K562 (cell line): ENCODE data around the gene DSTYK. TPM values are rescaled to one million over a fixed set of nuclear protein-coding genes. Genes with fewer than 3 reads are reported as not detected.

Experiments
- ATAC-seq: fragments of 200-7000 bp; cut with Tn5 transposase; 3 replicates; pipeline ENCODE4 v1.9.1; 2020; ENCODE audit warnings: moderate library complexity
- BruUV-seq: library from RNA; stranded (reverse); fragments of 400-500 nt; replicated peaks from 2 replicates; lab custom pipeline; 2021; lab: Mats Ljungman, UMichigan
- CTCF ChIA-PET: fragments of 300-600 bp; formaldehyde crosslinking; extraction: SDS; loops from one replicate; lab custom pipeline; 2021; ENCODE audit warnings: low intra/inter-chr PET ratio; lab: Yijun Ruan, JAX
- POLR2A ChIA-PET: fragments of 300-600, 350-650 bp; sonication (Branson Sonifier 250); formaldehyde crosslinking; extraction: SDS; loops from one replicate; lab custom pipeline; 2021; ENCODE audit warnings: antibody characterized with exemption, inconsistent platforms; lab: Yijun Ruan, JAX
- DNase-seq, 4 experiments: peaks; one replicate each; pipeline versions ENCODE4 v3.0.0 to v3.0.0-alpha.2; 2011 to 2018; ENCODE audit warnings: low spot score in 3 of 4, mixed read lengths in 3 of 4; ENCODE audit errors: extremely low read depth in 1 of 4
- FAIRE-seq: peaks from 2 replicates; lab custom pipeline; 2011; peaks lifted over from hg19 to GRCh38; lab: Jason Lieb, UNC
- H2AFZ ChIP-seq: 2 replicates; pipeline ENCODE4 v1.6.0; 2011; ENCODE audit warnings: low read depth, low read length, control low read depth, inconsistent platforms
- H3K27ac ChIP-seq: fragments of 200-600 bp; 3 replicates; pipeline ENCODE4 v1.8.0; 2011; ENCODE audit warnings: low read depth, mild to moderate bottlenecking, control low read depth, inconsistent platforms, low read length, moderate library complexity, mixed read lengths; ENCODE audit errors: extremely low read depth
- H3K27me3 ChIP-seq, 2 experiments: fragments of 300-600 bp in 1 of 2; 2 replicates in 1 of 2; 3 replicates in 1 of 2; pipeline versions ENCODE4 v1.6.0 to v1.8.0; 2011; ENCODE audit warnings: inconsistent platforms in 2 of 2, low read length in 2 of 2, mild to moderate bottlenecking in 1 of 2, mixed read lengths in 1 of 2, moderate library complexity in 1 of 2; ENCODE audit not compliant: control insufficient read depth in 2 of 2, insufficient read depth in 2 of 2
- H3K36me3 ChIP-seq: fragments of 300-600 bp; 3 replicates; pipeline ENCODE4 v1.8.0; 2011; ENCODE audit warnings: mild to moderate bottlenecking, low read length, inconsistent platforms; ENCODE audit not compliant: control insufficient read depth, insufficient read depth
- H3K4me1 ChIP-seq, 2 experiments: fragments of 200-600 bp in 1 of 2; replicated peaks in 1 of 2; 2 replicates in 1 of 2; 3 replicates in 1 of 2; pipeline versions ENCODE4 v1.5.1 to v1.8.0; 2011; ENCODE audit warnings: inconsistent platforms in 2 of 2, low read length in 2 of 2, mild to moderate bottlenecking in 1 of 2, mixed read lengths in 1 of 2, moderate library complexity in 1 of 2; ENCODE audit not compliant: control insufficient read depth in 2 of 2, insufficient read depth in 2 of 2
- H3K4me2 ChIP-seq: 2 replicates; pipeline ENCODE4 v1.6.1; 2011; ENCODE audit warnings: low read length, control low read depth, inconsistent platforms, mixed read lengths; ENCODE audit not compliant: insufficient read depth
- H3K4me3 ChIP-seq: fragments of 200-600 bp; sonication (generic), shearing (Covaris generic); 2 replicates; pipeline ENCODE4 v1.5.1; 2016; ENCODE audit warnings: control low read depth, inconsistent platforms
- H3K79me2 ChIP-seq: fragments of 200-600 bp; 3 replicates; pipeline ENCODE4 v1.8.0; 2011; ENCODE audit warnings: low read length, inconsistent platforms; ENCODE audit not compliant: control insufficient read depth, insufficient read depth
- H3K9ac ChIP-seq, 2 experiments: 2 replicates each; pipeline versions ENCODE4 v1.6.0 to v1.6.1; 2011; ENCODE audit warnings: low read depth in 2 of 2, low read length in 2 of 2, control low read depth in 1 of 2, inconsistent platforms in 1 of 2, mild to moderate bottlenecking in 1 of 2, mixed read lengths in 1 of 2; ENCODE audit not compliant: insufficient read depth in 1 of 2
- H3K9me1 ChIP-seq: one replicate; pipeline ENCODE4 v1.6.0; 2011; ENCODE audit warnings: inconsistent platforms, mild to moderate bottlenecking, low read length, moderate library complexity; ENCODE audit not compliant: control insufficient read depth, insufficient read depth
- H3K9me3 ChIP-seq: replicated peaks from 2 replicates; pipeline ENCODE4 v1.5.1; 2011; ENCODE audit warnings: low read depth, low read length, inconsistent platforms; ENCODE audit not compliant: control insufficient read depth, insufficient read depth
- H4K20me1 ChIP-seq: replicated peaks from 2 replicates; pipeline ENCODE4 v1.6.1; 2011; ENCODE audit warnings: low read length, inconsistent platforms, mixed read lengths; ENCODE audit not compliant: control insufficient read depth, insufficient read depth
- ADNP ChIP-seq: fragments of 200-800 bp; sonication (Bioruptor generic); IDR thresholded peaks from 2 replicates; pipeline ENCODE4 v1.6.1; 2016; ENCODE audit warnings: missing genetic modification characterization, missing compliant biosample characterization
- BRF1 ChIP-seq: IDR thresholded peaks from 3 replicates; pipeline ENCODE4 v1.6.1; 2011; ENCODE audit warnings: borderline replicate concordance, mild to moderate bottlenecking; ENCODE audit not compliant: insufficient read length; ENCODE audit errors: extremely low read depth
- CHD1 ChIP-seq: fragments of 200-600 bp; sonication (generic); IDR thresholded peaks from one replicate; pipeline ENCODE4 v1.6.1; 2012; ENCODE audit warnings: mild to moderate bottlenecking, moderate library complexity, low read length, inconsistent platforms
- E4F1 ChIP-seq: fragments of 250-450 bp; sonication (Bioruptor Pico); IDR thresholded peaks from 2 replicates; pipeline ENCODE4 v1.5.0; 2021; ENCODE audit warnings: mild to moderate bottlenecking, borderline replicate concordance
- KDM2B ChIP-seq: fragments of 250-450 bp; sonication (Bioruptor Pico); IDR thresholded peaks from 2 replicates; pipeline ENCODE4 v1.8.0; 2021; ENCODE audit warnings: mild to moderate bottlenecking, moderate library complexity
- RREB1 ChIP-seq: fragments of 250-450 bp; sonication (Bioruptor Pico); IDR thresholded peaks from 2 replicates; pipeline ENCODE4 v1.4.0; 2020
- TAF9B ChIP-seq: fragments of 450-650 bp; IDR thresholded peaks from 2 replicates; pipeline ENCODE4 v1.6.1; 2018; ENCODE audit warnings: mild to moderate bottlenecking; ENCODE audit not compliant: partially characterized antibody
- ZEB2 ChIP-seq: fragments of 450-650 bp; IDR thresholded peaks from 2 replicates; pipeline ENCODE4 v1.6.1; 2016
- ZNF57 ChIP-seq: fragments of 450-650 bp; formaldehyde crosslinking; IDR thresholded peaks from 2 replicates; pipeline ENCODE4 v1.4.0; 2020; ENCODE audit warnings: mild to moderate bottlenecking, moderate library complexity
- WGBS: fragments of 100-300 bp; shearing (Covaris generic); methylation state at CpG from one replicate; pipeline ENCODE4 v1.1.6; 2016; ENCODE audit warnings: low coverage, mixed read lengths; ENCODE audit not compliant: insufficient coverage; ENCODE audit errors: missing lambda C conversion rate; 5-methylcytosine and 5-hydroxymethylcytosine counted together
- in situ Hi-C: fragments of 300-500 bp; cut with MboI; formaldehyde crosslinking; loops from 4 replicates; pipeline ENCODE4 v1.15.0; 2018; ENCODE audit warnings: inconsistent platforms, mixed read lengths
- intact Hi-C: fragments of 100-400 bp; cut with micrococcal nuclease; formaldehyde crosslinking; loops from 2 replicates; pipeline ENCODE4 v1.14.2; 2022
- polyA plus RNA-seq, 8 experiments: library from polyadenylated mRNA; depleted of rRNA in 4 of 8; stranded (reverse) in 5 of 8; unstranded in 3 of 8; fragments of >200 nt; fragmentation: Nextera tagmentation in 2 of 8; fragmentation: Illumina TruSeq in 1 of 8; extraction: Ambion mirVana in 2 of 8; extraction: Trizol in 1 of 8; gene quantifications; 2 replicates each; pipeline versions ENCODE4 v1.2.1 to v1.2.3, GENCODE V29; 2011 to 2014; ENCODE audit warnings: inconsistent platforms in 1 of 8, missing spikeins in 1 of 8
- total RNA-seq, 7 experiments: library from RNA; depleted of rRNA in 6 of 7; stranded (reverse); fragments of >200 nt in 6 of 7; fragmentation: Illumina TruSeq in 2 of 7; extraction: Trizol in 2 of 7; gene quantifications; 2 replicates each; pipeline versions ENCODE4 v1.2.1 to v1.2.3, GENCODE V29; 2011 to 2021; ENCODE audit warnings: low replicate concordance in 1 of 7
- TF ChIP-seq, protein P1 (sequence below): fragments of 450-650 bp; IDR thresholded peaks from 2 replicates; pipeline ENCODE4 v1.6.1; 2016; ENCODE audit warnings: borderline replicate concordance
- TF ChIP-seq, protein P2 (sequence below): fragments of 450-650 bp; formaldehyde crosslinking; IDR thresholded peaks from 2 replicates; pipeline ENCODE4 v1.4.0; 2022; ENCODE audit warnings: missing genetic modification characterization

DSTYK gene
- total and polyA plus RNA-seq, 9 of the 15 experiments (the other 6 are each of a cell fraction or from before 2014, with no cell fraction given): 4.2 to 7.1 (median 6.2) TPM

GRCh38 chr1:205161076-205161475 is 50.4 kb downstream of the DSTYK start:
- intact Hi-C loops: no loop called here
- no peak for DNase-seq
- H3K27me3 ChIP-seq: no peaks in the 10 kb centered on the region
- peaks cover 9% of the 10 kb centered on the region for H3K9me3 ChIP-seq
- no peak overlapping the region for H3K4me2 ChIP-seq
- POLR2A ChIA-PET: interaction anchor here (0.8 to 2.6 kb wide), 3 partner anchors 9 to 14 kb away, joined by 3 to 8 read pairs (median 4); no protein-coding TSS in a partner anchor
- no peak overlapping the region for H3K9ac ChIP-seq
- H3K79me2 ChIP-seq: no peaks in the 10 kb centered on the region
- no TSS peak for BruUV-seq
- FAIRE-seq: no peak
- TF ChIP-seq, protein P1, sequence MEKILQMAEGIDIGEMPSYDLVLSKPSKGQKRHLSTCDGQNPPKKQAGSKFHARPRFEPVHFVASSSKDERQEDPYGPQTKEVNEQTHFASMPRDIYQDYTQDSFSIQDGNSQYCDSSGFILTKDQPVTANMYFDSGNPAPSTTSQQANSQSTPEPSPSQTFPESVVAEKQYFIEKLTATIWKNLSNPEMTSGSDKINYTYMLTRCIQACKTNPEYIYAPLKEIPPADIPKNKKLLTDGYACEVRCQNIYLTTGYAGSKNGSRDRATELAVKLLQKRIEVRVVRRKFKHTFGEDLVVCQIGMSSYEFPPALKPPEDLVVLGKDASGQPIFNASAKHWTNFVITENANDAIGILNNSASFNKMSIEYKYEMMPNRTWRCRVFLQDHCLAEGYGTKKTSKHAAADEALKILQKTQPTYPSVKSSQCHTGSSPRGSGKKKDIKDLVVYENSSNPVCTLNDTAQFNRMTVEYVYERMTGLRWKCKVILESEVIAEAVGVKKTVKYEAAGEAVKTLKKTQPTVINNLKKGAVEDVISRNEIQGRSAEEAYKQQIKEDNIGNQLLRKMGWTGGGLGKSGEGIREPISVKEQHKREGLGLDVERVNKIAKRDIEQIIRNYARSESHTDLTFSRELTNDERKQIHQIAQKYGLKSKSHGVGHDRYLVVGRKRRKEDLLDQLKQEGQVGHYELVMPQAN: no peak
- TF ChIP-seq KDM2B (CRISPR knock-in tag) (no peak), BRF1 (no peak), E4F1 (CRISPR knock-in tag) (no peak), RREB1 (no peak), ZEB2 (no peak), ZNF57 (CRISPR knock-in tag) (no peak), ADNP (tag) (no peak), CHD1 (no peak), TAF9B (no peak)
- TF ChIP-seq, protein P2, sequence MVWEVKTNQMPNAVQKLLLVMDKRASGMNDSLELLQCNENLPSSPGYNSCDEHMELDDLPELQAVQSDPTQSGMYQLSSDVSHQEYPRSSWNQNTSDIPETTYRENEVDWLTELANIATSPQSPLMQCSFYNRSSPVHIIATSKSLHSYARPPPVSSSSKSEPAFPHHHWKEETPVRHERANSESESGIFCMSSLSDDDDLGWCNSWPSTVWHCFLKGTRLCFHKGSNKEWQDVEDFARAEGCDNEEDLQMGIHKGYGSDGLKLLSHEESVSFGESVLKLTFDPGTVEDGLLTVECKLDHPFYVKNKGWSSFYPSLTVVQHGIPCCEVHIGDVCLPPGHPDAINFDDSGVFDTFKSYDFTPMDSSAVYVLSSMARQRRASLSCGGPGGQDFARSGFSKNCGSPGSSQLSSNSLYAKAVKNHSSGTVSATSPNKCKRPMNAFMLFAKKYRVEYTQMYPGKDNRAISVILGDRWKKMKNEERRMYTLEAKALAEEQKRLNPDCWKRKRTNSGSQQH (CRISPR knock-in tag): no peak
- TF ChIP-seq, all 486 proteins: peak for 0
- WGBS: 95% methylated on average over 6 of the region's 6 CpGs
- H3K27ac ChIP-seq: no peak overlapping the region
- H3K4me3 ChIP-seq: no peak overlapping the region
- peaks cover 7 to 21% of the 10 kb centered on the region in 2 experiments for H3K4me1 ChIP-seq
- CTCF ChIA-PET: no interaction called here
- in situ Hi-C loops: no loop called here
- H3K9me1 ChIP-seq: no peaks in the 10 kb centered on the region
- ATAC-seq: no peak
- H4K20me1 ChIP-seq: no peaks in the 10 kb centered on the region
- peaks cover 66% of the 10 kb centered on the region for H3K36me3 ChIP-seq
- H2AFZ ChIP-seq: no peak overlapping the region
